Gastroesophageal sphincter (tissue), 3 donors: ENCODE results near the gene FAM180A.

ENCODE experiments used
- CTCF ChIP-seq, 4 experiments: fragments of 200-600 bp in 2 of 4; fragments of 450-650 bp in 2 of 4; sonication (generic) in 1 of 4; IDR thresholded peaks; one replicate each; pipeline ENCODE4 v1.5.1; 2017 to 2019; ENCODE audit warnings: antibody characterized with exemption in 4 of 4, mild to moderate bottlenecking in 2 of 4, moderate library complexity in 2 of 4
- EP300 ChIP-seq: sonication (generic); formaldehyde crosslinking; IDR thresholded peaks from one replicate; pipeline ENCODE4 v1.6.1; 2017; ENCODE audit warnings: antibody characterized with exemption, mild to moderate bottlenecking
- POLR2A ChIP-seq, 2 donors: fragments of 450-650 bp; IDR thresholded peaks; one replicate each; pipeline ENCODE4 v1.6.1; 2017; ENCODE audit warnings: antibody characterized with exemption in 2 of 2, mild to moderate bottlenecking in 2 of 2, moderate library complexity in 1 of 2
- POLR2AphosphoS5 ChIP-seq: sonication (generic); formaldehyde crosslinking; IDR thresholded peaks from one replicate; pipeline ENCODE4 v1.6.1; 2017; ENCODE audit warnings: antibody characterized with exemption

- no peak for TF ChIP-seq CTCF (IDR thresholded peaks at IDR 0.05)
- TF ChIP-seq POLR2A (IDR thresholded peaks at IDR 0.05): no peak
- TF ChIP-seq POLR2AphosphoS5: no peak
- no peak for TF ChIP-seq EP300
Observed at GRCh38 chr7:135792866-135793265, 44.3 kb upstream of the FAM180A start.
